ENCODE results near the gene RDH5.

The RDH5 gene, protein sequence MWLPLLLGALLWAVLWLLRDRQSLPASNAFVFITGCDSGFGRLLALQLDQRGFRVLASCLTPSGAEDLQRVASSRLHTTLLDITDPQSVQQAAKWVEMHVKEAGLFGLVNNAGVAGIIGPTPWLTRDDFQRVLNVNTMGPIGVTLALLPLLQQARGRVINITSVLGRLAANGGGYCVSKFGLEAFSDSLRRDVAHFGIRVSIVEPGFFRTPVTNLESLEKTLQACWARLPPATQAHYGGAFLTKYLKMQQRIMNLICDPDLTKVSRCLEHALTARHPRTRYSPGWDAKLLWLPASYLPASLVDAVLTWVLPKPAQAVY
- 1.0 to 6.9 (median 4.8) reads per million in 3 experiments for total RNA-seq

DNA sequence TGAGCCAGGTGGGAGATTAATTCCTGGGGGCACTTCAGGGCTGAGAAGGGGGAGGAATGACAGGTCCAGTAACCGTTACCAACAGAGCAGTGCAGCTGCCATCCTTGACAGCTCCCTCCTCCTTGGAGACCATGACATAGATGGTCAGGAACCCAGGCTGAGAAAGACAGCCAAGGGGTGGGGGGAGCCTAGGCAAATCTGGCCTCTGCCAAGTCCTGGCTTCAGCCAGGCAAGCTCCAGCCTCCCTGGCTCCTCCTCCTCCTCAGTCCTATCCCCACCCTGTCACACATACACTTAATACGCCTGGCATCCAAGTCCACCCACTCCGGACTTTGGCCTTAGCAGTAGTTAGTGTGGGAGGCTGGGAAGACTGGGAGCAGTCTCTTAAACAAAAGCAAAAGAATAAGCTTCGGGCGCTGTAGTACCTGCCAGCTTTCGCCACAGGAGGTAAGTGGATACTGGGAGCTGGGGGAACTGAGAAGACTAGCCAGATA lies at the start of gene RDH5:
Gene RDH5 (plus strand): TSS at position 323 of the 494 bp plus-strand sequence. CDS start 792 bp downstream, outside the sequence.
- DNase-seq = no peak

DNA sequence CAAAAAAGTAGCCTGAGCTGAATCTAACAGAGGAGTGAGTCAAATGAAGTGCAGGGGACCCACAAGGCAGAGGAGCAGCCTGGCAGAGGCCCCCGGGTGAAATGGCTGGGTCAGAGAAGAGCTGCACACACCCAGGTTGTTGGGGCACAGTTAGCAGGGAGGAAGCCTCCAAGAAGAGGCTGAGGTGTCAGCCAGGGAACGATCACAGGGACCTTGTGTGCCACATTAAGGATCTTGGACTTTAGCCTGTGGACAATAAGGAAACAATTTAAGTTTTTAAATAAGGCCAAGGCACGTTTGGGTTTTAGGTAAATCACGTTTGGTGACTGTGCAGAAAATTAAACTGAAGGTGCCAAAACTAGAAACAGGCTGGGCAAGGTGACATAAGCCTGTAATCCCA lies 48.4 kb upstream of the RDH5 start:
- DNase-seq = no peak

DNA sequence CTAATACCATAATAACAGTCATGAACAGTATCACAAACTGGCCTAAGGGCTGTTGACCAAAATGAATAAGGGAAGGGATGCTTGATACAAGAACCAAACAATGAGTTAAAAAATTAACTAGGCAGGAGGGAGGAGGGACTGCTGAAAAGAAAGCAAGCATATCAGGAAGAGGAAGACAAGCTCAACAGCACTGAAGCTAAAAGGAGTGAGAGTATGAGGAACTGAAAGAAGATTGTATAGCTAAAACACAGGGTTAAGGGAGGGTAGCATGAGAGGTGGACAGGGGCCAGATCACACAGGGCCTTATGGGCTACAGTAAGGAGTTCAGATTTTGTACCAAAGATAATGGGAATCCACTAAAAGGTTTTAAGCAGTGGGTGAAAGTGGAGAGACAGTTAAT lies 46.6 kb upstream of the RDH5 start:
- no peak for DNase-seq

DNA sequence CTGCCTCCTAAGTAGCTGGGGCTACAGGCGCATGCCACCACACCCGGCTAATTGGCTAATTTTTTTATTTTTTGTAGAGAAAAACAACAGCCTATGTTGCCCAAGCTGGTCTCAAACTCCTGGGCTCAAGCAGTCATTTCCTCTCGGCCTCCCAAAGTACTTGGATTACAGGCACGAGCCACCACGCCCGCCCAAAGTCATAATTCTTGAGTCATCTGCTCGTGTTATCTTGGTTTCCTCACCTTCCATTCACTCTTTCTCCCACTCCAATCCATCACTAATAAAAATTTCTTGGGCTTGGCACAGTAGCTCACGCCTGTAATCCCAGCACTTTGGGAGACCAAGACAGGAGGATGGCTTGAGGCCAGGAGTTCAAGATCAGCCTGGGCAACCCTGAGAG lies 44.5 kb upstream of the RDH5 start:
- DNase-seq = no peak

DNA sequence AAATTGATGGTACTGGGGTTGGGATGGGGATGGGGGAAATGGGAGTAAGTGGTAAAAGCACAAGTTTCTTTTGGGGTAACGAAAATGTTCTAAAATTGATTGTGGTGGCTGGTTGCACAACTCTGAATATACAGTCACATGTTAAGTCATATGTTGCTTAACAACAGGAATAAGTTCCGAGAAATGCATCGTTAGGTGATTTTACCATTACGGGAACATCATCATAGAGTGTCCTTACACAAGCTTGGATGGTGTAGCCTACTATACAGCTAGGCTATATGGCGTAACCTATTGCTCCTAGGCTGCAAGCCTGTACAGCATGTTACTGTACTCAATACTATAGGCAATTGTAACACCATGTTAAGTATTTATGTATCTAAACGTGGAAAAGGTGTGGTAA lies 43.5 kb upstream of the RDH5 start:
- no peak for DNase-seq

DNA sequence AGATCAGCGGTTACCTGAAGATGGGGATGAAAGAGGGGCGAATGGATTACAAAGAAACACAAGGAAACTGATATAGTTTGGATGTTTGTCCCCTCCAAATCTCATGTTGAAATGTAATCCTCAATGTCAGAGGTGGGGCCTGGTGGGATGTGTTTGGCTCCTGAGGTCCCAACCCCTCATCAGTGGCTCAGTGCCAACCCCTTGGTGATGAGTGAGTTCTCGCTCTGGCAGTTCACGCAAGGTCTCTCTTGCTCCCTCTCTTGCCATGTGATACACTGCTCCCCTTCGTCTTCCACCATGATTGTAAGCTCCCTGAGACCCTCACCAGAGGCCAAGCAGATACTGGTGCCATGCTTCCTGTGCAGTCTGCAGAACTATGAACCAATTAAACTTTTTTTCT lies 40.5 kb upstream of the RDH5 start:
- no peak for DNase-seq

DNA sequence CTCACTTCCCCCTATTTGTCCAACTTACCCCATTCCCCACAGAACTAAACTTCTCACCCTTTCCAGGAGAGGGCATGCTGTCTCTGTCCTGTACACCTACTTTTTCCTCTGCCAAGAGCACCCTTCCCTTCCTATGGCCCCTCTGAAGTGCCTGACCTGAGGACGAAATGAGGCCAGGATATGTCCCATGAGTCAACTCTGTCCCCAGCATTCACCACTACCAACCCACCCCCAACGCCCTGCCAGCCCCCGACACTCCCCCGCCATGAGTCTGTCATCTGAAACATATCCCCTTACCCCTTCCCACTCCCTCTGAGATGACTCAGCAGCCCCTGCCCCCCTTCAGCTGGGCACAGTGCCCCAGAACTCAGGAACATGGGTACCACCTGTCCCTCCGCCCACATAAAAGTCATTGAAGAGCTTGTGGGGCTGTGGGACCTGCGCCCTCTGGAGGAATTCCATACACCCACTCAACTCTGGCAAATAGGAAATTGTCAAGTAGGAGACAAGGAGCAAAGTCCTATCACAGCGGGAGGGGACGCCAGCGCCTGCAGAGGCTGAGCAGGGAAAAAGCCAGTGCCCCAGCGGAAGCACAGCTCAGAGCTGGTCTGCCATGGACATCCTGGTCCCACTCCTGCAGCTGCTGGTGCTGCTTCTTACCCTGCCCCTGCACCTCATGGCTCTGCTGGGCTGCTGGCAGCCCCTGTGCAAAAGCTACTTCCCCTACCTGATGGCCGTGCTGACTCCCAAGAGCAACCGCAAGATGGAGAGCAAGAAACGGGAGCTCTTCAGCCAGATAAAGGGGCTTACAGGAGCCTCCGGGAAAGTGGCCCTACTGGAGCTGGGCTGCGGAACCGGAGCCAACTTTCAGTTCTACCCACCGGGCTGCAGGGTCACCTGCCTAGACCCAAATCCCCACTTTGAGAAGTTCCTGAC lies 38.8 kb upstream of the RDH5 start:
- no peak for DNase-seq

DNA sequence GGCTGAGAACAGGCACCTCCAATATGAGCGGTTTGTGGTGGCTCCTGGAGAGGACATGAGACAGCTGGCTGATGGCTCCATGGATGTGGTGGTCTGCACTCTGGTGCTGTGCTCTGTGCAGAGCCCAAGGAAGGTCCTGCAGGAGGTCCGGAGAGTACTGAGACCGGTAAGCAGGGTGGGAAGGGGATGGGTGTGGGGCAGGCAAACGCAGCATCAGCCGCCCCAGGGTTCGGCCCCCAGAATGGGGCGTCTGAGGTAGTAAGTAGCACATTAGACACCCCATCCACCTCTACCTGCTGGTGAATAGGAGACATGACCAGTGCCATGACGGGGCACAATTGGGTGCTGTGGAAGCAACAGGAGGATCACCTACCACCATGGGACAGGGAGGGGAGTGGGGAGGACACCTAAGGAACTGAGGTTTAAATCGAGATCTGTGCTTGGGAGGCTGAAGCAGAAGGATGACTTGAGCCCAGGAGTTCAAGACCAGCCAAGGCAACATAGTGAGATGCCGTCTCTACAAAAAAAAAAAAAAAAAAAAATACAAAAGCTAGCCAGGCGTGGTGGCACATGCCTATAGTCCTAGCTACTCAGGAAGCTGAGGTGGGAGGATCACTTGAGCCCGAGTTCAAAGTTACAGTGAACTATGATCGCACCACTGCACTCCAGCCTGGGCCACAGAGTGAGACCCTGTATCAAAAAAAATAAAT lies 38.0 kb upstream of the RDH5 start:
- DNase-seq = no peak

DNA sequence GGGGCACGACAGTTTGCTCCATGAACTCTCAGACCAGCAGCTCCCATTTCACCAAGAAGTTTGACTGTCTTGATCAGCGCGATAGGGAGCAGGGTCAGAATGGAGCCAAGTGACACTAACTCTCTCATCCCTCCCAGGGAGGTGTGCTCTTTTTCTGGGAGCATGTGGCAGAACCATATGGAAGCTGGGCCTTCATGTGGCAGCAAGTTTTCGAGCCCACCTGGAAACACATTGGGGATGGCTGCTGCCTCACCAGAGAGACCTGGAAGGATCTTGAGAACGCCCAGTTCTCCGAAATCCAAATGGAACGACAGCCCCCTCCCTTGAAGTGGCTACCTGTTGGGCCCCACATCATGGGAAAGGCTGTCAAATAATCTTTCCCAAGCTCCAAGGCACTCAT lies 36.5 kb upstream of the RDH5 start:
- DNase-seq = no peak

DNA sequence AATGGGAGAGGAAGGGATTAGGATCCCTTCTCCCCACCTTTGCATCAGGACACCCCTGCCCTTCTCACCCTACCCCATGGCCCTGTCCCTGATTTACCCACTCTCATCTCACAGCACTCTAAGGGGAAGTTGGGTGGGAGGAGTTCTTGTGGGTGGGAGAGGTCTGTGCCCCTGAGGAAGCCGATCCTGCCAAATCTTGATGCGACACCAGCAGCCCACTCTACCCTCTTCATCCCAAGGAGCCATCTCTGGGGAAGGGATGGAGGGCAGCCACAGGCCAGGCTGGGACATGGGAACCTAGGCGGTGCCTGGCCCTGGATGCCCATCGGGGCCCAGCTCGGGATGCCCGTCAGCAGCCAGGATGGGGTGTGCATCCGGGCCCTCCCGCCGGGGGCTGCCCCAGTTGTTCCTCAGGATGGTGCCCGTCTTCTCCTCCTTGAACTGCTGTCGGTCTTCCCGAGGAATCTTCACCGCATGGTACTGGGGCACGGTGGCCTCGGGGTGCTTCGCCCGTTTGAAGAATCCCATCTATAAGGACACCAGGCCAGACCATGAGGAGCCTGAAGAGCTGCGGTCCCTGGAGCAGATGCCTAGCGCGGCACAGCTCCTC lies 35.3 kb upstream of the RDH5 start:
- DNase-seq = no peak

DNA sequence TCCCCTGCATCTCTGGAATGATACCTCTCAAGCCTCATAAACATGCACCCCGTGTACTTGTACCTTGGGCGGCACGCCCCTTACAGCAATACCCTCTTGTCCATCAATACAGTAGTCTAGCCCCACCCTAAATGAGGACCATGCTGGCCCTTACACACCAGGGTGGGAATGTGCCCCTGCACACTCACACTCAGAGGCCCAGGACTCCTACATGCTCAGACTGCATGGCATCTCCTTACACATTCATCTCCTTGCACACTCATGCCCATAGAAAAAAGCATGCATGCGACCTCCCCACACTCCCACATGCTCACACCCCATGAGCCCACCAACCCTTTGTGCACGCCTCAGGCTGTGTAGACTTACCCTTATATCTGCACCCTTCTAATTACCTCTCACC lies 34.5 kb upstream of the RDH5 start:
- DNase-seq = no peak

DNA sequence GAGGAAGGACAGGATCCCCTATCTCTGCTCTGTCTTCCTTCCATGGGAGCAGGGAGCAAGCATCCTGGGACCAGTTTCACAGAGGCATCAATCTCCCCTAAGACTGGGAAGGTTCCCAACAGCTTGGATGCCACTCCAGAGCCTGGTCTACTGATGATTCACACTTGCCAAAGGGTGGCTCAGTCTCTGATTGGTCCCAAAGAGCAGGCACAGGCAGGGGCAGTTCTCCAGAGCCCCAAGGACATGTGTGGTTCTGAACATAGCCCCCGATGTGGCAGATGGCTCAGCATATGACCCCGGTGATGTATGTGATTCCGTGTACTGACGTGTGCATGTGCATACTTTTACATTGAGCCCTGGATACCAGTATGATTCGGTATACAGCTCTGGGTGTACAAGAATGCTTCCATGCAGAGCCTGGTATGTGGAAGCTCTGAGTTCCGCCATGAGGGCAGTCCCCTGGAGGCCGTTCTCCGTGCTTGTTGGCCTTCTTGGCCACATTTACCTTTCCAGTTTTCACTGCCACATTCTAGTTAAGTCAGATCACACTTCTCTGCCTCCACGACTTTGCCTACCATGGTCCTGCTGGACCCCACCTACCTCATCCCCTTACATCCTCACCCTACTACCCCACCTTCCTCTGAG lies 33.7 kb upstream of the RDH5 start:
- DNase-seq = no peak

DNA sequence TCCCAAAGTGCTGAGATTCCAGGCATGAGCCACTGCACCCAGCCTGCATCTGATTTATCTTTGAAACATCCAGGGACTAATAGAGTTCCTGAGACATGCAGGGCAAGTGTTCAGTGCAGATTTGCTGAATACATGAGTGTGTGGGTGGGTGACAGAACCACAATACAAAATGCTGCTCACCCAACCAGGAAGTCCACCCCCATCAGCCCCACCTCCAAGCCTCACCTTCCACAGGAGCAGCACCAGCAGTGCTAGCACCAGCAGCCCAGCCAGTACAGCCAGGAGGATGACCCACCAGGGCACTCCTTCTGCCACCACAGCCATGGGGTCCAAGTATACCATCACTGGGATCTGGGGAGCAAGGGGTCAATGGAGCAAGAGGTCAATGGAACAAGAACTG lies 32.4 kb upstream of the RDH5 start:
- DNase-seq = no peak

DNA sequence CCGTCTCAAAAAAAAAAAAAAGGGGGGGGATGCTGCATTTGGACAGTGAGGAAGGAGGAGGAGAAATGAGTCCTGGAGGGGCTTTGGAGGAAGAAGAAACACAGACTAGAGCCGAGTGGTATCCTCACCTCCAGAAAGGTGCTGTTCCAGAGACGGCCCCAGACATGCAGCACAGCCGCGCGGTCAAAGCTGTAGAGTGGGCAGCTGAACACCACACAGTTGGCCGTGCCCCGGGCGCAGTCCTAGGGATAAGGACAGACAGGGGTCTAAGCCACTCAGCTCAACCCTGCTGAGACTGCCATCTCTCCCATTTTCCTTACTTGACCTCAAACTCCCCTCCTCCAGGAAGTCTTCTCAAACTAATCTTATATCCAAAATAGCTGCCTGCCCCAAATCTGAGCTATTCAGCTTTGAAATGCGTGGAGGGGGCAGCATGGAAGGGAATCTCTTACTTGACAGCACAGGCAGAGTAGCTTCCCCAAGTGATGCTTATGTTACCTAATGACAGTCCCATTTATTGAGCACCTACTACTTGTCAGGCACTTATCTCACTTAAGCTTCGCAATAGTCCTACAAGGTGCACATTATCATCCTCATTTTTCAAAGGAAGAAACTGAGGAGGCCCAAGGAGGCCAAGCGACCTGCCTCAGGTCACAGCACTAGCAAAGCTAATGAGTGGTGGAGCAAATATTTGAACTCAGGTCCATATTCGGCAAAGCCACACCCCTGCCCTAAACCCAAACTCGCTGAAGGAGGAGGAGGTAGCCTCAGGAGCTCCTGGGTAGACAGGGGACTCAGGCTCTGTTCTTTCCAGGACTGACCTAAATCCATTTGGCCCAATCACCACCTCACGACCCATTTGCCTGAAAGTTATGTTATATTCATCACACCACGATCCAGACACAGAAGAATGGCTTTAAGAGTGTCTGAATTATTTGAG lies 31.2 kb upstream of the RDH5 start:
- DNase-seq = no peak

DNA sequence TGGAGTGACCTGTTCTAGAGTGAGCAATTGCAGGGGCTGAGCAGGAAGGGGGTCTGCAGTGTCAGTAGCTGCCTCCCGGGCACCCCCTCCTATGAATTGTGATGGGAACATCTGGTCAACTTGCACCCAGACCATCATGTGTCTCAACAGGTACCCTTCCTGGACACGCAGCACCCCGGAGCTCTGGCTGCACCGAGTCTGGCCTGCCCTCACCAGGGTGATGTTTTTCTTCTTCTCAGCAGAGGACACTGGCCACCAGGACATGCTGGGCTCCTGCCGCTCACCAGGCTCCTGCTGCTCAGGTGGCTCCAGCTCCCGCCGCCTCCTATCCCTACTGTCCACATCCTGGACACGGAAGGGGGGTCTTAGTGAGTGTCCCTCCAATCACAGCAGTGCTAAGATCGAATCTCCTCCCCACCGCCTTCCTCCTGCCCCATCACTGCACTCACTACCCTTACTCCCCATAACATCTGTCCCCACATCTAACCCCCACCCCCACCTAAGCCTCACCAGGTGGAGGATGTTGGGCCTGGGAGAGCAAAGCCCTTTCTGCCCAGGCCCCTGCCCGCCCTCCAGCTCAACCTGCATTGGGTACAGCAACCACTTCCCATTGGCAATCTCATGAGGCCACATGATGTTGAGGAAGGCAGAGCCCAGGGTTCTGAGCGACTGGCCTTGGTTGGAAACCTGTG lies 27.4 kb upstream of the RDH5 start:
- no peak for DNase-seq

DNA sequence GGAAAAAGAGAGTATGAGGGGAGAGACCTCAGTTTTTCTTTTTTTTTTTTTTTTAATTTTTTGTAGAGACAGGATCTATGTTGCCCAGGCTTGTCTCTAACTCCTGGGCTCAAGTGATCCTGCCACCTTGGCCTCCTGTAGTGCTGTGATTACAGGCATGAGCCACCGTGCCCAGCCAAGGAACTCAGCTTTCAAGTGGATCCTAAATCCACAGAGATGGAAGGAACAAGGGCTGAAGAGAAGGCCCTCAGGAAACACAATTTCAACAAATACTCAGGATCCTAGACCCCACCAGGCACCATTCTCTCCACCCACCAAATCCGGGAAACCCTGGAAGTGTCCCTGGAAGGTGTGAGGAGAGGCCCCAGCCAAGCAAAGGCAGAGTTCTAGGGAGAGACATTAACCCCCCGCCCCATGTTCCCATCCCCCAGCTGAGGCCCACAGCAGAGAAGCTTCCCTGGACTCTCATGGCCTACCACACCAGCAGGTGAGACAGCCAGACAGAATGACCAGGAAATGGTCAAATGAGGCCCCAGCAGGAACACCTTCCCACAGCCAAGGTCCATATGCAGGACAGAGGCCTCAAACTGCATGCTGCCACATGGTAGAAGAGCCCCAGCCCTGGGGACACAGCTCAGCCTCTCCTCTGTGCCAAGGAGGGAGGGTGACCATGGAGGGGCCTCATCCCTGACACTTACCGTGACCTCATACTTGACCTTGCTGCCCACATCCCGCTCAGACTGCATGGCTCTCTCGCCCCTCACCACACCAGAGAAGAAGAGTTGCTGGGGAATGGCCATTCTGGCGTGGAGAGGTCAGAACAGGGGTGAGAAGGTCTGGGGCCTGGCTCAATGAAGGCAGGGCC lies 26.6 kb upstream of the RDH5 start:
- no peak for DNase-seq

DNA sequence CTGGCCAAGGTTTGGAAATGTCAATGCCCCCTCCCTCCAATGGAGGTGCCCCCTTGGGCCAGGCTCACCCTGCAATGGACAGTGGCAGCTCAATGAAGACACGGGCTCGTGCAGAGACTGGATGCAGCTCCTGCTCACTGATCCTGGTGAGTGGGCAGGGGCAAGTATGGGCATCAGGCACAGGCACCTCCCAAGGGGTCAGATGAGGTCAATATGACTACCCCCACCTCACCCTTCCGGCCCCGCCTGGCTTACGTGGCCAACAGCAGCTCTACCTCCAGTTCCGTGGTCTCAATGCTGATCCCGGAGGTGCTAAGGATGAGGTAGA lies 26.0 kb upstream of the RDH5 start:
- no peak for DNase-seq

DNA sequence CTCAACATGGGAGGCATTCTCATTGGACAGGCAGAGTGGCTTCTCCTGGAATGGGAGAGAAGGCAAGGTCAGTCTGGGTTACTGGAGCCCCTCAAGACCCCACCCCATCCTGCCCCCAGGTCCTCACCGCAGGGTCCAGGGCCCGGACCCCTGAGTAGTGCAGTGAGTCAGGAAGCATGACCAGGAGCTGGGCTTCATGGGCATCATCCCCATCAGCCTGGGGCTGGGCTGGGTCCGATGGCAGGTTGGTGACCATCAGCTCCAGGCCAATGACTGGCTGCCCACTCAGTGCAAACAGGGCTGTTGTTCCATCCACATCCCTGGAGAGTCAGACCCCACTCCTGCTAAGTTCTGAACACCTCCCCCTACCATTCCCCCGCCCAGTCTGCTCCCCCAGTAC lies 25.5 kb upstream of the RDH5 start:
- no peak for DNase-seq

DNA sequence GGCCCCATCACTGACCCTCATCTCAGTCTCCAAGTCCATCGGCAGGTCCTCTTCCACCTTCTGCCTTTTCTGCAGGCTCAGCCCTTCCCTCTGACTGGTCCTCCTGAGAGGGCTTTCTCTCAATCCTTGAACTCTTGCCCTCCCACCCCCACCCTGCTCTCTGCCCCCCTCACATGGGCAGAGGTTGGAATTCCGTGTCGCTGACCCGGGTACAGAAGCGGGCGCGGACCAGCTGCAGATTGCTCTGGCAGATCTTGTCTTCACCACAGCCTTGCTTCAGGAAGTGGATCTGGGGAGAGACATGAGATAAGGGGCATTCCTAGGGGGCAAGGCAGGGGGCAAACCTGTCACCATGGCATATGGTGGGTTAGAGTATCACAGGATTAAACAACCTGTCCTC lies 24.8 kb upstream of the RDH5 start:
- no peak for DNase-seq

DNA sequence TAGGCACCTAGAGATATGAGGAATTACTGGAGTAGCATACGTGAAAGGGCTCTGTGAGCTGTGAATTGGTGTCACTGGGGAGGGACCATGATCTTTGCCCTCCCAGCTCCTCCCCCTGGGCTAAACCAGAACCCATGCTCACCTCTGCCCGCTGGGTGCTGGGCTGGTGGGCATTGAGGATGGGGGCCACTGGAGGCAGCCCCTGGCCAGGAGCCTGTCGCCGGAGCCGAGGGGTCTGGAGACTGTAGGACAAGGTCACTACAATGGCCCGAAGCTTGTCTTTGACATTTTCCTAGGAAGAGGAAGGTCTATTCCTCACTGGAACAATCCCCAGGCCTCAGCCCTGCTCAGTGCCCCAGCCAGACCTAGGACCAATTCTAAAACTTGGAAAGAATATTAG lies 24.1 kb upstream of the RDH5 start:
- DNase-seq = no peak

Measured in central memory CD4-positive, alpha-beta T cell (primary cell).